HG03196 (cell line): ENCODE data around the gene CAMK2N1.

Experiments used
- ATAC-seq: cut with Tn5 transposase; IDR thresholded peaks from one replicate; pipeline ENCODE4 v1.9.1; 2021; ENCODE audit not compliant: unreplicated experiment

The CAMK2N1 gene

GRCh38 chr1:20446796-20447195 lies 39.2 kb downstream of the CAMK2N1 start:
- ATAC-seq: no peak

GRCh38 chr1:20445956-20446355 lies 40.1 kb downstream of the CAMK2N1 start:
- no peak for ATAC-seq

GRCh38 chr1:20443703-20444586 lies 42.1 kb downstream of the CAMK2N1 start:
- no peak for ATAC-seq

GRCh38 chr1:20442920-20443625 lies 42.9 kb downstream of the CAMK2N1 start:
- ATAC-seq: no peak

GRCh38 chr1:20440785-20441200 lies 45.2 kb downstream of the CAMK2N1 start:
- no peak for ATAC-seq

GRCh38 chr1:20439282-20439681 lies 46.7 kb downstream of the CAMK2N1 start:
- no peak for ATAC-seq

GRCh38 chr1:20437640-20438039 lies 48.4 kb downstream of the CAMK2N1 start:
- ATAC-seq: no peak

- ATAC-seq: no peak
Measured at GRCh38 chr1:20432891-20433290, 53.1 kb downstream of the CAMK2N1 start.
